ENCODE results near the gene VEPH1.
"Not testable (repeated sequence)": the region's sequence is repeated elsewhere in the genome, so short reads cannot be mapped to it uniquely, and the experiment has no call there.

Gene VEPH1

DNA sequence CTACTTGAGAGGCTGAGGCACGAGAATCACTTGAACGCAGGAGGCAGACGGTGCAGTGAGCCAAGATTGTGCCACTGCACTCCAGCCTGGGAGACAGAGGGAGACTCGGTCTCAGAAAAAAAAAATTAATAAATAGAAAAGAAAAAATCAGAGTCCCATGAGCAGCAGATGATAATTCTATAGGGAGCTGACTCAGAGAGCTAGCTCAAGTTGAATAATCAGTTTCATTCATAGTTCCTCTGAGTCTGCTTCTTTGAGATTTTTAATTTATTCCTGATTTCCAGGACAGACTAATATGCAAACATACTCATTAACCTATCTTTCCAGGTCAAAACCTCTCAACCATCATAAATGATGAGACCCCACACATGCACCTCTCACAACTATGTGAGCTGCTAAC is 121.6 kb downstream of the VEPH1 start:
- DNase-seq: no peak

DNA sequence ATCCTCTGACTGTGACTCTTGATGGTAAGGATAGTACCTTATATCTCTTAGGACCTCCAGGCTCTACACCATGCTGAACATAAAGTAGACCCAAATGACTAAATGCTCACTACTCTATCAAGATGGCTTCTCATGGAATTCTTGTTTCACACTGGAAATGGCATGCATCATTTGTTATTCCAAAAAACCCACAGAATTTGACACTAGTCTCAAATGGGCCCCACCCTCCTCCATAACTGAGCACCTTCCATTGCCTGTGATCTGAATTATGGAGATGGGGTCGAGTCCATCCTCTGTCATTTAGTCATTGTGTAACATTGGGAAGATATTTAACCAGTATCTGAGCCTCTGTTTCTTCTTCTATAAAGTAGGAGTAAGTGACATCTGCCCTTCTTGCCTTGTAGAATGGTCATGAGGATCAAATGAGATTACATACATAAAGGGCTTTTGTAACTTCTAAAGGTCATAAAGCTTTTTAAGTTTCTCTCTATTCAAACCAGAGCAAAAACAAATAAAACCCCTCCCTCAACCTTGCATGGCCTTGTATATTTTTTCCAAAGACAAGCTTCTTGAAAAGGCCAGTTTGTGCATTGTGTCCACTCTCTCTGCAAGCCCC is 123.6 kb downstream of the VEPH1 start:
- no peak for DNase-seq

DNA sequence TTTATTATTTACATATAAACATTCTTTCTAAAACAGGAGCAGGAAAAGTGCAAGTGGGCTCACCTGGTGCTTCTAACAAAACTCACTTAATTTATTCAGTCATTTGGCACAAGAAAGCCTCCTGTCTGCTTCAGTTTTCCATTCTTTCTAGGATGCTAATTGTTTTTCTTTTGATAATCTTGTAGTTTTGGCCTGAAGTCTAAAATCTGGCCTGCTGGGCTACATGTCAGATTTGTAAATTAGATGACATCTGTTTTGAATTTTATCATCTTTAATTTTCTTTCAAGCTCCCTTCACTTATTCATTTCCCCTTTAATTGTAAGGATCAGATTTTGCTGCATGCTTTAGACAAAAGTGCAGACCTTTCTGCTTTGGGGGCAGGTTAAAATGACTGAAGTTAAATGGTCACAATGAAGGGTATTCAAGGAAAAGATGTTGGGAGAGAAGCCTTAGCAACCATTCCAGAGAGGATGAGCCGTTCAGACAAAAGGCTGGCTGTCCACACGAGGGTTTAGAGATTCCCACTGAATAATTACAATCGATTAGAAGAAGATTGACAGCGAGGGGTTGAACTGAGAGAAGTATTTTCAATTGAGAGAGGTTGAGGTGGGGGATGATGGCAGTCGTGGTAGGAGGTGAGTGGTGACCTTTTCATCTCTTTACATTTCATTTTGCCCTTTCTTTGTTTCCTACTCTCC is 126.5 kb downstream of the VEPH1 start:
- DNase-seq: no peak

DNA sequence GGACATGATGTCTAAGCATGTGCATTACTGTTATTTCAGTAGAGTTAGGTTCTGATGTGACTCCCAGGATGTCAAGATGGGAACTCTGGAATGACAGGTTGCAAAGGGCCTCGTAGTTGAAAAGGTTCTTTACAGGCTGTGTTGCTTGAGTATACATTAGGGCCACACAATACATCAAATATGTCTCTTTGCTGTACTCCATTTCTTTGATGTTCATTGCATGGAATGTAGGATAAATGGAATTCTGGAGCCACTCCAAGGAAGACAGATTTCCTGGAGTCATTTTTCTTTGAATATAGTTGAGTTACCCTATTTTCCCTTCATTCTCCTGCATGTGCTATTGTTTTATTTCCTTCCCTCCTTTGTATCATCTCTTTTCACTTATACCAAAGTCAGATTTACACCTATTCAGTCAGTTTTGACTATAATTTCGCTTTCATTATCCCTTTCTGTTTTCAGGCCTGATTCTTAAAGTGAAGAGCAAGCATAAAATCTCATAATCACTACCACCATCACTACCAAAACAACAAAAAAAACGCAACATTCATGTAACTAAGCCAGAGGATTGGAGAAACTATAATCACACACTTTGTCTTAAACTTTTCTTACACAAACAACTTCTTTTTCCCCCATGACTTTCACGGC is 127.8 kb downstream of the VEPH1 start:
- DNase-seq: no peak

DNA sequence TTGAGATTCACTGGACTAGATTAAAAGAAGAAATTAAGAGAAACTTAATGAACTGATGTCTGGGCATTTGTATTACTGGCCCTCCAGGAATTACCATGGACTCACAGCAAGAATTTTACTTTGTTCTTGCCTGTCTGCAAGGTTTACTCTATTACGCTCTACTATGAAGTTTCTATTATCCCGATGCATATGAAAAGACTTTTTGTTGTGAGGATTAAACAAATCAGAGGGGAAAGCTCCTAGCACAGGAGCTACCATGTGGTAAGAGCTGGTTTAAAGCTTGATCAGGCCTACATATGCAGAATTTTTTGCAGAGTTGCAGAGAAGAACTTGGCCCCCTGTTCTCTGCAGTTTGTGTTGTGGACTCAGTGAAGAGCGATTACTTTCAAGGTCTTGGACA is 128.3 kb downstream of the VEPH1 start:
- DNase-seq: no peak

DNA sequence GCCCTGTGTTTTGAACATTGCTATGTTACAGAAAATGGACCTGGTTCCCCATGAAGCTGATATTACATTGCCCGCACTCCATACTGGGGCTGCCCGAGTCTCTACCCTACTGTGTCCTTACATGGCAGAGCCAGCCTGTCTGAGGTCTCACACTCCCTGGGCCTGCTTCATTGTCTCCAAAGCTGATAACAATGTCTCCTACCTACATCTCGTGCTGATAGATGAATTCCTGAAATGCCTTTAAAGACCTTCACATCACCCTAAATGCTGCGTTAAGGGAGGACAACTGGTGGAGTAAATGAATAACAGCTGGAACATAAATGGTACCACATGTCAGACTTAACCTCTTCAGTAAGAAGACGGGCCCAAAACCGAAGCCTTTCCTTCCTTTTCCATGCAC is 129.4 kb downstream of the VEPH1 start:
- DNase-seq: peak; percentile 61

DNA sequence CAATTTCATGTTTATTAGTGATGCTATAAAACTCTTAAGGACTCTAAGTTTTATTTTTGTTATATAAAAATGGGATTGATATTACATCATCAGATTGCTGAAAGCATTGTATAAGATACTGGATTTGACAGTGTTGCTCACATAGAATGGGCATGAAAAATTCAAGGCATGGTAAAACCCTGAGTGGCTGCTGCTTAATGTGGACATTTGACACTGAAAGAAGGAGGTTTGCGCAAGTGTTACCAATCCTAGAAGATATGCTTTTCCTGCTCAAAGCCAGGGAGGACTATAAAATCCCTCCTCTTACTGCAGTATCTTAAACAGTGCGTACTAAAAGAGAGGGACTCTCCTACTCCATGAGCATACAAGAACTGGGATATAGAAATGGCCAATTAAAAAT is 132.3 kb downstream of the VEPH1 start:
- DNase-seq: no peak

DNA sequence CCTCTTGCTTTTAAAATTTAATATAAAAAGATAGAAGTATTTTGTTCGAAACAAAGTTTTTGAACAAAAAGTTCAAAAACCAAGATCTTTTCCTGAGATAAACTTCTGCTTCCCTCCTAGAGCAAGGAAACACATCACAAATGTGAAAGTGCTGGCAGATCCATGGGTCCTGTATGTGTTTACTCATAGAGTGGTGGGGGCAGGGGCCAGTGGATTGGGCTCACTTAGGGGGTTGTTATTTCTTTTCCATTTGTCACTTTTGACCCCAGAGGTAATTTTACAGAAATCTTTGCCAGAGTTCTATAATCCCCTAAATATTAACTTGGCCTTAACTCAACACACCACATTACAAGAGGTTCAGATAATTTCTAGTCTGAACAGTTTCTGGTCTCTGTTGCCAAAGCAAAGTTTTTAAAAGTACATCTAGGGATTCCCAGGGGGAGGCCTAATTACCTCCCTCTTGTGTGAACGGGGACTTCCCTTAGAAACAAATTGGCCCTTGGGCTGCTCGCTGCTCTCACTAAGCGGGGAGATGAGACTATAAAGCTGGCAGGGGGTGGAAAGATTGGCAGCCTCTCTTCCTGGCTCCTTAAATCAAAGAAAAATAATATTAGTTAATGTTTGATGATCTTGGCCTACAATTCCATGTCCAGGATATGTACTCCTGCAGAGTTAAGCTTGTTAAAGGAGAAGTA is 133.3 kb downstream of the VEPH1 start:
- no peak for DNase-seq

DNA sequence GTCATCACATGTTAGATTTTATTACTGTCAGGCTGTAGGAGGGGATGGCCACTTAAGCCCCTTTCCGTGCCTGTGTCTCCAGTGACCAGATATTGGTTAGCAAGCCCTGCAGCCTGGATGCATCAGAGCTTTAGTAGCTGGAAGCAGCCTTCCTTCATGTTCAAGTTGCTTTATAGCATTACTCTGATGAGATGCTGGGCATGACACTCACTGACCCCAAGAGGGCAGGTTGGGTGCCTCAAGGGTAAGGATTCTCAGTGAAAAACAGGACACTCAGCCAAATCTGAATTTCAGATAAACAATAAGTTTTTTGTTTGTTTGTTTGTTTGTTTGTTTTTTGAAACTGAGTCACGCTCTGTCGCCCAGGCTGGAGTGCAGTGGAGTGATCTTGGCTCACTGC is 135.0 kb downstream of the VEPH1 start:
- DNase-seq: no peak

DNA sequence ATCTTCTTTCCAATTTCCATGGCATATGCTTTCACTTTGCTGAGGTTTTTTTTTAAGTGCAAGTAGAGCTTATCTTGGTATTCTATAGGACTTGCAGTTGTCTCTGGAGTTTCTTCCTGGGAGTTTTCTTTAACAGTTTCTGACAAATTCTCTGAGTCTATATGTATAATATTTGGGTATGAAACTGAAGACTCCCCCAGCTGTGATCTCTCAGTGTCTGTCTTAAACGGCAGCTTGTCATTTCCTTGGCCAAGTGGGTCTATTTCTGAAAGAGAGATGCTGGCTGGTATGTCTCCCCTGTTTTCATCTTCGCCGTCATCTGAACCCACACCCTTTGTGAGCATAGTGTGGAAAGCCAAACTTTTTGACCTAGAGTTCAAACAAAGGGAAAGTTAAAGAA is 139.8 kb downstream of the VEPH1 start:
- DNase-seq: no peak

DNA sequence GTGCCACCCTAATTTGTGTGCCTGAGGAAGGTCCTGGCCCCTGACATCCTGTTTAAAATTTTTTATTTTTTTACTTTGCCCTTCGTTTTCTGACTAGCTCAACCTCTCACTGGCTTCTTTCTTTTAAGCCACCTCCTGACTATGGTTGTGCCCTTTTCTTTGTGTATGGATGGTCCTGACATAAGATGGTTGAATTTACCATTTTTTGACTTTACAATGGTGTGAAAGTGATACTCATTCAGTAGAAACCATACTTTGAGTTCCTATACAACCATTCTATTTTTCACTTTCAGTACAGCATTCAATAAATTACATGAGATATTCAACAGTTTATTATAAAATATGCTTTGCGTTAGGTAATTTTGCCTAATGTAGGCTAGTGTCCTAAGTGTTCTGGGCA is 140.9 kb downstream of the VEPH1 start:
- DNase-seq: no peak

DNA sequence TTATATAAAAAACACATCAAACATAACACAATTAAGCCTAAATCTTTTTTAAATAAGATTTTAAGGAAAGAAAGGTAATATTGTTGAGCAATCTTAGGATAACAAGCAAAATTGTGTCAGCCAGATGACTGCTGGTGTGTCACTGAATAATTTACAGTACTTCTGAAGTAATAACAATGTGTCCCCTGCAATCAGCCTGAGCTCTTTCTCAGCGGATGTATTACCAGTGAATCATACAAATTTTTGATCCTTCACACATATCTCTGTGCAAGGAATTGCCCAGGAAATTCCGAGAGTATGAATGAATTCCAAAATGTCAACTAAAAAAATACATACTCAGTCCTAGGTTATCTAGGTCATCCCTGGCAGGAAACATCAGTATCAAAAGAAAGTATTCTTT is 143.2 kb downstream of the VEPH1 start:
- DNase-seq: peak; percentile 94

DNA sequence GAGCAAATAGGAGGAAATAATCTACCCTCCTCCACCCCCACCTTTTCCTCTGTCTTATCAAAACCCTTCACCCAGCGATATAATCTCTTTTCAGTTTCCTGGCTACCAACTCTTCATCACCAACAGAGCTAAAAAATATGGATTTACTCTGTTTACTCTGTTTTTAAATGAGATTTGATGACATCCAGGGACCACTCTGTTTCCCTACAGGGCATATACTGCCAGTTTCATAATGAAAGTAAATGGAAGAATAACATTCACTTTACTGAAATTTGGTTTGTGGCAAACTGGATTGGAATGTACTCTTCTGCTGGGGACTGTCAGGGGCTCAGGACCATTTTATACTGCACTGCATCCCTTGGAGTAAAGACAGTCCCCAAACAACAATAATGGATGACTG is 146.7 kb downstream of the VEPH1 start:
- DNase-seq: no peak

DNA sequence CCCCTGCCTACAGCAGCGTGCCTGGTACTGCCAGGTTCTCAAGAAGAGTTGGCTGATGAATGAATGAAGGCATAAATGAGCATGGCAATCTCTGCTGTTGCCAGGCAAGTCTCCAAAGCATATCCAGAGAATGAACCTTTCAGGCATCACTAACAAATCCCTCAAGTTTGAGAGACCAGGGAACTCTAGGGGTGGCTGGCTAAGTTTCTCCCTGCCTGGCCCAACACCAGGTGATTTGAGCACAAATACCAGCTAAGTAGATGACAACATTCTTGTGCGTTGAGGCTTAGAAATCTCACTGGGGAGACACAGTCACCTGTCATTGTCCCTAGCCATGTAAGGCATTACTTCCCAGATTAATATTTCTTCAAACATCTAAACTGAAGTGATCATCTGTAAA is 147.9 kb downstream of the VEPH1 start:
- DNase-seq: no peak

DNA sequence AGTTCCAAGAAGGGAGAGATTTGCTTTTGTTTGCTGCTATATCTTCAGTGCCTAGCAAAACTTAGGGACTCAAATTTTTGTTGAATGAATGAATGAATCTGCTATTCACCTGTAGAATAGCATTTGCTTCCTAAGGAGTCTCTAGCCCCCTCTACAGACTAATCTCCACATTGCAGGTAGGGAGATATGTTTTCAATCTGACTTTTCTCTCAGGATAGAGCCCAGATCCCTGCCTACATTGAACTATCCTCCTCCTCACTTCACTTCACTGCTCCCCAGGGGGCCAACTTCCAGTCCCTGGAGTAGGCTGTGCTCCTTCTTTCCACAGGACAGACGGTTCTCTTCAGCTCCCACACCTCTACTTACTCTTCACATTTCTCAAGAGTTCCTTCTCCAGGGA is 148.5 kb downstream of the VEPH1 start:
- peak; percentile 41 for DNase-seq

DNA sequence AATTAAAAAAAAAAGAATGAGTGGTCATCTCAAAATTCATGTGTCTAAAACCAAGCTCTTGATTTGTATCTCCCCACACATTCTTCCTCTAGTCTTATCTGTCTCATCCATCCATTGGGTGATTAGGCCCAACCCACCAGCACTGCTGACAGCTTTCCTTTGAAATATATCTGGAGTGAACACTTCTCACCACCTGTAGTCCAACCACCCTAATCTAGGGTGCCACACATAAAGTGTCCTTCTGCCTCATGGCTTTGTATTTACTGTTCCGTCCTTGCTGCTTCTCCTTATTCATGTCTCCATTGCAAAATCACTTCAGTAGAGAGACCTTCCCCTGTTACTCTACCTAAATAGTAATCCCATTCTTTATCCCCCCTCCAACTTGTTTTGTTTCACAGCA is 149.0 kb downstream of the VEPH1 start:
- DNase-seq: no peak

DNA sequence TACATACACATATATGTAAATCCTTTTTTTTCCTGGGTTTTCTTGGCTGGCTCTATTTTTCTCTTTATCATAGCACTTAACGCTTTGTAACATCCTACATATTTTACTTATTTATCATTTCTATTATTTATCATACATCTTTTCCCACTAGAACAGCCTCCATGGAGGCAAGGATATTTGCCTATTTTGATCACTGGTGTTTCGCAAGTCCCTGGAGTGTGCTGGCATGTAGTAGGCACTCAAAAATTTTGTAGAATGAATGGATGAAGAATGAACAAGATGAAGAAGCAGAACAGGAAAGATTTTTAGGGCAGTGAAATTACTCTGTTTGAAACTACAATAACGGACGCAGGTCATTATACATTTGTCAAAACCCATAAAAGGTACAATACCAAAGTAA is 149.6 kb downstream of the VEPH1 start:
- DNase-seq: no peak

DNA sequence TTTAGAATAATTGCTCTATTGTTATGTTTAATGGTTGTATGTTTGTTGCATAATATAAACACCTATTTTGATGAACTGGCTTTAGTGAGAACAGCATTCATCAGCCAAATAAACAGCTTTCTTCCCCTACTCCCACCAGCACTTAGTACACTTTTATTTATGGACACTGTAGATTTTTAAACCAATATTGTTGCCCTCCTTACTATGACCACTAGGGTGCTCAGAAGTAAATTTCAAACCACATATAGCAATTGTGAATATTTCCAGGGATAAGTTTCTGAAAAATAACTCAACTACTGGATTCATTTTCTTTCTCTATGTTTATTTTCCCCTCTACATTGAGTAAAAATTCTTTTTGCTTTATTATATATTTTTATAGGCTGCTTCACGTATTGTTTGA is 151.2 kb downstream of the VEPH1 start:
- no peak for DNase-seq

DNA sequence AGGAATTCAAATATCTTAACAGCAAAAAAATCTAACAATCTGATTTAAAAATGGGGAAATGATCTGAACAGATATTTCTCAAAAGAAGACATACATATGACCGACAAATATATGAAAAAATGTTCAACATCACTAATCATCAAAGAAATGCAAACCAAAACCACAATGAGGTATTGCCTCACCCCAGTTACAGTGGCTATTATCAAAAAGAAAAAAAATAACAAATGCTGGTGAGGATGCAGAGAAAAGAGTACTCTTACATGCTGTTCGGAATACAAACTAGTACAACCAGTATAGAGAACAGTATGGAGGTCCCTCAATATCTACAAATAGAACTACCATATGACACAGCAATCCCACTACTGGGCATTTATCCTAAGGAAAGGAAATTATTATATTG is 152.6 kb downstream of the VEPH1 start:
- DNase-seq: not testable (repeated sequence)

DNA sequence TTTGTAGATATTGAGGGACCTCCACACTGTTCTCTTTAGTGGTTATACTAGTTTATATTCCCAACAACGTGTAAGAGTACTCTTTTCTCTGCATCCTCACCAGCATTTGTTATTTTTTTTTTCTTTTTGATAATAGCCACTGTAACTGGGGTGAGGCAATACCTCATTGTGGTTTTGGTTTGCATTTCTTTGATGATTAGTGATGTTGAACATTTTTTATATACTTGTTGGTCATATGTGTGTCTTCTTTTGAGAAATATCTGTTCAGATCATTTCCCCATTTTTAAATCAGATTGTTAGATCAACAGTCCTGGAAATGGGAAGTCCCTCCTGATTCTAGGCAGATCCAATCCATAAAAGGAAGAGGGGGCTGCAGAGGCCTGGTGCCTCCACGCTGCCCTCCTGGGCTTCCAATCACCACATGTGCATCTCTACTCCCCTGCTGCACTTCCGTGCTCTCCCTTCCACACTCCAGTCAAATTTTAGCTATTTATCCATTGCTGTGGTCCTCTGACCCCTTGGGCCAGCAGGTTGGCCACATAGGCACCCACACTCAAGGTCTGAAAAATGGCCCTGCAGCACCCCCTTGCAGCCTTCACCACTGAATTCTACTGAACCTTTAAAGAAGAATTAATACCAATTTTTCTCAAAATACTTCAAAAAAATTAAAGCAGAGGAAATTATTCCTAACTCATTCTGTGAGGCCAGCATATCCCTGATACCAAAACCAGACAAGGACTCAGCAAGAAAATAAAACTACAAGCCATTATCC is 154.7 kb downstream of the VEPH1 start:
- peak; percentile 39 for DNase-seq

DNA sequence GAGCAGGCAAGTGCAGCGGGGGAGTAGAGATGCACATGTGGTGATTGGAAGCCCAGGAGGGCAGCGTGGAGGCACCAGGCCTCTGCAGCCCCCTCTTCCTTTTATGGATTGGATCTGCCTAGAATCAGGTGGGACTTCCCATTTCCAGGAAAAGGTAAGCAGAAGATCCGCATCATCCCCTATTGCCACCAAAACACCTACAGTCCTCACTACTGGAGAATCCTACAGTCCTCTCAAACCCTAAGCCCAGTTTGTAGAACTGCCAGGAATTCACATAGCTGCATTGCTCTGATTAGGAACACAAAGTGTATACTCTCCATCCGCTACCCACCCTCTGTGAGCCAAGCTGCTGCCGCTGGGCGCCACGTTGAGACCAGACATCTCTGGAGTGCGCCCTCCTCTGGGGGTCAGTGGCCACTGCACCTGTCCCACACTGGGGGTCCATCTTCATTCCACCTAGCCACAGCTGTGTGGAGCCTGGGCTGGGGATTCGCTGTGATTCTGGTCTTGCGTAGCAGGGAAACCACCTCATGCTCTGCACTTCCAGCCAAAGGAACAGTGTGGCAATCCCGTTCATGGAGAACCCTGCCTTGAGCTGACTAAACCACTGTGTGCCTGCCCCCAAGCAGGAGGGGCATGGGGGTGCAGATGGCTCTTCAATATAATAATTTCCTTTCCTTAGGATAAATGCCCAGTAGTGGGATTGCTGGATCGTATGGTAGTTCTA is 155.5 kb downstream of the VEPH1 start:
- no peak for DNase-seq

DNA sequence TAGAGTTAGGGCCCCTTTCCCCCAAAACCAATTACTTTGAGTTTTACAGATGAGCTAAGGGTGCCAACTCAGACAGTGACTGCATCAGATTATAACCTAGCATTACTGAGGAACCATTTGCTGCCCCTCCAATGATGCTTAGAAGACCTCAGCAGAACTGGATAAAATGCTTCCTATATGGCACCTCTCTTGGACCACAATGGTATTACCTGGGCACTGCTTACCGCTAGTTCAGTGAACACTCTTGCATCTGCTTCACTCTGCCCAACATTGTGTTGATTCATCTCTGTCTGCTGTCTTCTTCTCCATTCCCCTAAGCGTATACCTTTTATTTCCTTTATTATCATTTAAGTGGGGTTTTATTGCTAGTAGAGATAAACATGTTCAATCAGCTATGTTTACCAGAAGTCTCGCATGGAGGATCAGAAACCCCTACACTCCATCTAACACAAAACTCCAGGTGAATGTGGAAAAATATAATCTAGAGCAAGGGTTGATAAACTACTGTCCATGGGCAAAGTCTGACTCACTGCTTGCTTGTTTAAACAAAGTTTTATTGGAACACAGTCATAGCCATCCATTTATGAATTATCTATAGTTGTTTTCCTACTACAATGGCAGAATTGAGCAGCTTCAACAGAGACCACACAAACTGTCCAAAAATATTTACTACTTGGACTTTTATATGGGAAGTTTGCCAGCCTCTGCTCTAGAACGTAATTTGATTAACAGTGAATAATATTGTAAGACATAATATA is 166.8 kb downstream of the VEPH1 start:
- no peak for DNase-seq

All from EL (cell line).